Activated gamma-delta T cell treated with Interleukin-2 at 50 U/mL for 16 hours (primary cell): Measurements from ENCODE around the gene APELA.
"Not testable (repeated sequence)": the region's sequence is repeated elsewhere in the genome, so short reads cannot be mapped to it uniquely, and the experiment has no call there.

Source experiments
- DNase-seq: peaks from one replicate; pipeline ENCODE4 v3.0.0-alpha.2; 2020

APELA gene, protein sequence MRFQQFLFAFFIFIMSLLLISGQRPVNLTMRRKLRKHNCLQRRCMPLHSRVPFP

GRCh38 chr4:164876700-164877324, at the start of gene APELA:
Gene APELA, plus strand, starts transcription at chr4:164877178. Its CDS starts 154 bp downstream, at chr4:164877332.
- no peak for DNase-seq

- no peak for DNase-seq
These were observed 48.0 kb upstream of the APELA start for GRCh38 chr4:164828955-164829354.

DNA sequence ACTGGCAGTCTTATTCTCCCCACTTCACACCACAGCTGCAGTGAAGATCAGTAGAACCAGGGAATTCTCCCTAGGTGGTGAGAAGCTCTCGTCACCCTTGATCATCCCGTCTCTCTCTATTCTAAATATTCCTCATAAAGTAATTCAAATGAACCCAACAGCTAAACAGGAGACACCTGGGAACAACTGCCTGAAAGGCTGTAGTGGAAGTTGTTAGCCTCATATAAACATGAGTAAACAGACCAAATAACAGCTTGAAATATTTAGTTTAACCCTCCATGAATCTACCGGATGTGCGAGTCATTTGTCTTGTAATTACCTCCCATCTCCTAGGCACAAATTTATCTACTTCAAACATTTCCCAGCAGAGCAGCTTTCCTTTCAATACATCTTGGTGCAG, 30.4 kb upstream of the APELA start:
- no peak for DNase-seq

DNA sequence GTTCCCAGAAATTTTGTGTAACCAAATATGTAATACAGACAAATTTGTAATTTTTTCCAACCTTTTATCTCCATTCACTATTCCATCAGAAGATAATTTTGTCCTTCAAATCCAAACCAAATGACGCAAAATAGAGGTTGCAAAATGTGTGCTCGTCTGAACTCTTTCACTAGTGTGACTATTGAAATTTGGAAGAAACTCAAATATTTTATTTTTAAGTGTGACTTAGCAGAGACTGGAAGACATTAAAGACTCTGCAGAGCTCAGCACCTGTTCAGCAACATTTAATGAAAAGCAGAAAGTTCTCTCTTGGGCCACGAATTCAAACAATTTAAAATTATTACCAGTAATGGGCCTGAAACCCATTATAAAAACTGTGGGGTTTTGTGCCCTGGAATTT, 30.0 kb upstream of the APELA start:
- no peak for DNase-seq

- no peak for DNase-seq
These were observed 28.9 kb upstream of the APELA start for GRCh38 chr4:164847967-164848649.

GRCh38 chr4:164856396-164856795, 20.6 kb upstream of the APELA start:
- no peak for DNase-seq

- no peak for DNase-seq
These were observed 10.0 kb upstream of the APELA start for GRCh38 chr4:164866817-164867490.

GRCh38 chr4:164871673-164872072, 5.3 kb upstream of the APELA start:
- DNase-seq = no peak

GRCh38 chr4:164872481-164872880, 4.5 kb upstream of the APELA start:
- DNase-seq = no peak

DNA sequence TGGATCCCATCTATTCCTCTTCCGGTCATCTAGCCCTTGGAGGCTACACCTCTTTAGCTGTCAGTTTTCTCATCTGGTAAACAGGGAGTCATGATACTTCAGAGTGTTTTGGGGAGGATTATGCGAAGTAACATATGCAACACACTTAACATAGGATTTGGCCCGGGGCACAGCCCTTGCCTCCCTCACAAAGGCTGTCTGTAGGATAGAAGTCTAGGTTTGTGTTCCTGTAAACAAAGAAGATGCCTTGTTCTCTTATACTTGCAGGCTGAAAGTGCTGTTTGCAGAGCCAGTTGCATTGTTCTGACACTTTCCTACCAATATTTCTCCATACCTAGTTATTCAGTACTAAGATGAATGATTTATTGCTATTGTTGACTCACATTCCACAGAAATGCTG, 2.2 kb upstream of the APELA start:
- DNase-seq = no peak

GRCh38 chr4:164880489-164881262, 3.7 kb downstream of the APELA start:
- DNase-seq = no peak

GRCh38 chr4:164888096-164888715, 11.2 kb downstream of the APELA start:
- no peak for DNase-seq

GRCh38 chr4:164890691-164891090, 13.7 kb downstream of the APELA start:
- no peak for DNase-seq

DNA sequence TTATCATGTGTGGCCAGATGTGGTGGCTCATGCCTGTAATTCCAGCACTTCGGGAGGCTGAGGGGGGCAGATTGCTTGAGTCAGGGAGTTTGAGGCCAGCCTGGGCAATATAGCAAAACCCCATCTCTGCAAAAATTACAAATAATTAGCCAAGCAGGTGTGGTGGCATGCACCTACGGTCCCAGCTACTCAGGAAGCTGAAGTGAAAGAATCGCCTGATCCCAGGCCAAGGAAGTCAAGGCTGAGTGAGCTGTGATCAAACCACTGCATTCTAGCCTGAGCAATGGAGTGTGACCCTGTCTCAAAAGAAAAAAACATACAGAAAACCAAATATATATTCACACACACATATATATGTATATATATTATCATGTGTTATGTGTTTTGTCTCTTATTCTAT, 15.0 kb downstream of the APELA start:
- no peak for DNase-seq

DNA sequence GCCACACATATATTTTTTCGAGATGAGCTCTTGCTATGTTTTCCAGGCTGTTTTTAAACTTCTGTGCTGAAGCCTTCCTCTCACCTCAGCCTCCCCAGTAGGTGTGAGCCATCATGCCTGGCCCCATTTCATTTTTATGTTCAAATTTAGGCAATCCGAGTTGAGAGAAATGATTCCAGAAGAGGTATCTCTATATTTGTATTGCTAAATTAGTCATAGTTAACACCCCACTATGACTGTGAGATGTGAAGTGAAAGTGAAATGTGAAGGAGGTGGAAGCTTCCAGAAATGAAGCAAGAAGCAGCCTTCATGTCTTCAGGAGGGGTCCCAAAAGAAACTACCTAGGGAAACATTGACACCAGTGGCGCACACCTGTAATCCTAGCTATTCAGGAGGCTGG, 17.7 kb downstream of the APELA start:
- DNase-seq = no peak

DNA sequence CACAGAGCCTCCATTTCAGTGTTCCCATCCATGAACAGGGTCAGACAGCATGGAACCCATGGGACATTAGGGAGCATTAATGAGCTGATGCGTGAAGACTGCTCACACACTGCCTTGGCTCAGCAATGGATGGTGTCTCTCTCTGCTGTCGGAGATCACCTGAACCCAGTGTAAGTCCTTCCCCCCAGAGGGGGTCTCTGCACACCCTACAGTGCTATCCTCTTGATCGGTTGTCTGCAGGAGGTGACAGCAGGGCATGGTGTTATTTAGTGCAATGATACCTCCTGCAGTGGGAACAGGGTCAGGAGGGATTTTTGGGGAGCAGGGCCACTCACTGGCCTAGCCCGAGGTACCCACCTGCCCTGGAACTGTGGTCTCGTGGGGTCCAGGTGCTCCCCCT, 25.6 kb downstream of the APELA start:
- no peak for DNase-seq

GRCh38 chr4:164904336-164904735, 27.4 kb downstream of the APELA start:
- no peak for DNase-seq

DNA sequence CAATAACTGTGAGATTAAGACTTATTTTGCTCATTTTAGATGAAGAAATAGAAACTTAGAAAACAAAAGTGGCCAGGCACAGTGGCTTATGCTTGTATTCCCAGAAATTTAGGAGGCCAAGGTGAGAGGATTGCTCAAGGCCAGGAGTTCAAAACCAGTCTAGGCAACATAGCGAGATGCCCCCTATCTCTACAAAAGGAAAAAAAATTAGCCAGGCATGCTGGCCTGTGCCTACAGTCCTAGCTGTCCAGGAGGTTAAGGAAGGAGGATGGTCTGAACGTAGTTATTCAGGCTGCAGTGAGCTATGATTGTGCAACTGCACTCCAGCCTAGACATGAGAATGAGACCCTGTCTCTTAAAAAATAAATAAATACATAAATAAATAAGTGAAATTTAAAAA, 28.0 kb downstream of the APELA start:
- DNase-seq = no peak

DNA sequence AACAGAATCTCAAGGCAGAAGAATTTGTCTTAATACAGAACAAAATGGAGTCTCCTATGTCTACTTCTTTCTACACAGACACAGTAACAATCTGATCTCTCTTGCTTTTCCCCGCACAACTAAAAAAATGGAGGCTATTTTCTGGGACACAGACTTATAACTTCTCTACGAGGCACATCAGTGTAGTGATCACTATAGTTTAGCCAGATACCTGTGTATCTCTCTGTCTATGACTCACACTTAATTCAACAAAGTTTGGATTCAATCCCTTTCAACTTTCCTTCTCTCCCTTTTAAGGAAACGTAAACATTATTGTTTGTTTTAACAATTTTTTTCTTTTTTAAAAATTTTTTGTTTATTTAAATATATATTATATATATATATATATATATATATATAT, 29.4 kb downstream of the APELA start:
- no peak for DNase-seq

- not testable (repeated sequence) for DNase-seq
These were observed 36.5 kb downstream of the APELA start for GRCh38 chr4:164913506-164913905.

DNA sequence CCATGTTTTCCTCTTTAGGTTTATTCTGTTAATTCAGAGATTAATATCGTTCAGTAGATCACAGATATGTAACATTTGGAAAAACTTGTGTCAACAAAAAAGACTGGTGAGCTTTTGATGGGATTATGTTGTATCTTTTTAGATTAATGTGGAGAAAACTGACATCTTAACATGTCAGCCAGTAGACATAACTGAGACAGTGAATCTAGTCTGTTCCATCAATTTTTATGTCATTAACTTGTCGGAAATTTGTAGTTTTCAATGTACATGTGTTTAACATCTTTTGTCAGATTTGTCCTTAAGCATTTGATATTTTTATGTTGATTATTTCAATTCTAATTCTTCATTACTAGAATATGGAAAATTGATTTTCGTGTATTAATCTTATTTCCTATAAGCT, 42.0 kb downstream of the APELA start:
- DNase-seq = no peak

- no peak for DNase-seq
These were observed 47.8 kb downstream of the APELA start for GRCh38 chr4:164924670-164925238.

GRCh38 chr4:164926301-164926700, 49.3 kb downstream of the APELA start:
- no peak for DNase-seq
